Measurements from ENCODE around the gene DDHD1.
"Not testable (repeated sequence)": the region's sequence is repeated elsewhere in the genome, so short reads cannot be mapped to it uniquely, and the experiment has no call there.

DDHD1 gene

DNA sequence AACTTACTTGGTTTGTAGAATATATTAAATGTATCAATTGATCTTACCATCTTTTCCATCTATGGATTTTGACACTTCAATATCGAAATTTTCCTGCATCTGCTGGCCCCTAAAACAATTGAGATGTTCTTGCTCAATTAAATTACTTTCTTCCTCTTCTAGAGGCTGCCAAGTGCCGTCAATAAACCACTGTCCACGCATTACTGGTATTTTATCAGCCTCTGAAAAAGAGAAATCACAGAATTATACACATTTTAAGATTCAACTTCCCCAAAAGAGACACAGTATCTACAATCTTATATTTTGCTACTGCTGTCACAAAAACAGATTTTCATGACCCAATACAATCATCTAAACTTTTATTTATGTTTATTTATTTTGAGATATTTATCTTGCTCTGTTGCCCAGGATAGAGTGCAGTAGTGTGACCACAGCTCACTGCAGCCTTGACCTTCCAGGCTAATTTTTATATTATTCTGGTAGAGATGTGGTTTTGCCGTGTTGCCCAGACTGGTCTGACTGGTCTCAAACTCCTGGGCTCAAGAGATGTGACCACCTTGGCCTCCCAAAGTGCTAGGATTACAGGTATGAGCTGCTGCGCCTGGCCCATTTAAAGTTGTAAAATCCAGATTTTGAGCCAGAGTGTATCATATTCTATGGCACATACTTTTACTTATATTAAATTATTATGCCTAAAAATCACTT lies 49.3 kb downstream of the DDHD1 start:
- Histone ChIP-seq H3K27me3 (ENCODE audit: insufficient read depth, low read length, poor library complexity, severe bottlenecking) (no peaks in the 10 kb centered on the region), H2AFZ (ENCODE audit: low read length) (no peak overlapping the region), H3K36me3 (ENCODE audit: insufficient read depth, low read length) (peaks cover 18% of the 10 kb centered on the region; the same call in 1 of the 2 replicates), H3K4me3 (ENCODE audit: low read length, poor library complexity, severe bottlenecking) (no peak overlapping the region), H4K20me1 (ENCODE audit: insufficient read depth, low read length, poor library complexity, severe bottlenecking) (no peaks in the 10 kb centered on the region), H3K9ac (ENCODE audit: low read depth, low read length, poor library complexity, severe bottlenecking) (no peak overlapping the region), H3K4me2 (ENCODE audit: low read depth, low read length, poor library complexity, severe bottlenecking) (no peak overlapping the region), H3K9me2 (replicated peaks; ENCODE audit: low read depth, low read length) (no peaks in the 10 kb centered on the region), H3K9me3 (ENCODE audit: insufficient read depth, low read depth, low read length) (peaks cover 4% of the 10 kb centered on the region; the same call in 1 of the 2 replicates), H3K79me2 (ENCODE audit: insufficient read depth, low read length) (peaks cover 25% of the 10 kb centered on the region), H3K4me1 (ENCODE audit: insufficient read depth, low read length, poor library complexity, severe bottlenecking) (peaks cover 10% of the 10 kb centered on the region), H3F3A (ENCODE audit: low read depth) (peaks cover 3% of the 10 kb centered on the region; the same call in 1 of the 2 replicates)
- TF ChIP-seq EZH2phosphoT487 (IDR thresholded peaks at IDR 0.05; ENCODE audit: borderline replicate concordance): no peak
- TF ChIP-seq, protein P1, sequence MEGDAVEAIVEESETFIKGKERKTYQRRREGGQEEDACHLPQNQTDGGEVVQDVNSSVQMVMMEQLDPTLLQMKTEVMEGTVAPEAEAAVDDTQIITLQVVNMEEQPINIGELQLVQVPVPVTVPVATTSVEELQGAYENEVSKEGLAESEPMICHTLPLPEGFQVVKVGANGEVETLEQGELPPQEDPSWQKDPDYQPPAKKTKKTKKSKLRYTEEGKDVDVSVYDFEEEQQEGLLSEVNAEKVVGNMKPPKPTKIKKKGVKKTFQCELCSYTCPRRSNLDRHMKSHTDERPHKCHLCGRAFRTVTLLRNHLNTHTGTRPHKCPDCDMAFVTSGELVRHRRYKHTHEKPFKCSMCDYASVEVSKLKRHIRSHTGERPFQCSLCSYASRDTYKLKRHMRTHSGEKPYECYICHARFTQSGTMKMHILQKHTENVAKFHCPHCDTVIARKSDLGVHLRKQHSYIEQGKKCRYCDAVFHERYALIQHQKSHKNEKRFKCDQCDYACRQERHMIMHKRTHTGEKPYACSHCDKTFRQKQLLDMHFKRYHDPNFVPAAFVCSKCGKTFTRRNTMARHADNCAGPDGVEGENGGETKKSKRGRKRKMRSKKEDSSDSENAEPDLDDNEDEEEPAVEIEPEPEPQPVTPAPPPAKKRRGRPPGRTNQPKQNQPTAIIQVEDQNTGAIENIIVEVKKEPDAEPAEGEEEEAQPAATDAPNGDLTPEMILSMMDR (conservative IDR thresholded peaks at IDR 0.05; ENCODE audit: low read length): no peak

DNA sequence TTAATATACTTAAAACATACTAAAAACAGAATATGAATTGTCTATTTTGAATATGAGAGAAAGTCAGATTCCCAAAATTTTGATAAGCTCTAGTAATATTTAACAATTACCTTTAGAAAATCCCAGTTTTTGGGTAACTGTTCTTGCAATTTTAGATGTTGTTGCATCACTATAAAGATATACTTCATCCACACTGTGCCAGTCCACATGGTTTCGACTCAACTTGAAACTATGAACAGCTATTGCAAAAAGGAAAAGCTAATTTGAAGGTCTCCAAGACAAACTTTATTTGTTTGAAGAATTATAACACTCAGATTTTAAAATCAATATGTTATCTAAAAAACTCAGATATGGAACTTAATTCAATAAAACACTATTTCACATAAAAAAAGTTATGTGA lies 59.9 kb downstream of the DDHD1 start:
- H3K4me3 ChIP-seq (ENCODE audit: low read length, poor library complexity, severe bottlenecking): no peak overlapping the region
- no peak overlapping the region for H3K9ac ChIP-seq (ENCODE audit: low read depth, low read length, poor library complexity, severe bottlenecking)
- H3K79me2 ChIP-seq (ENCODE audit: insufficient read depth, low read length): no peaks in the 10 kb centered on the region
- no peaks in the 10 kb centered on the region for H3K9me3 ChIP-seq (ENCODE audit: insufficient read depth, low read depth, low read length)
- no peaks in the 10 kb centered on the region for H3F3A ChIP-seq (ENCODE audit: low read depth)
- H4K20me1 ChIP-seq (ENCODE audit: insufficient read depth, low read length, poor library complexity, severe bottlenecking): no peaks in the 10 kb centered on the region
- H3K9me2 ChIP-seq (replicated peaks; ENCODE audit: low read depth, low read length): no peaks in the 10 kb centered on the region
- H3K4me2 ChIP-seq (ENCODE audit: low read depth, low read length, poor library complexity, severe bottlenecking): no peak overlapping the region
- no peak overlapping the region for H2AFZ ChIP-seq (ENCODE audit: low read length)
- no peaks in the 10 kb centered on the region for H3K4me1 ChIP-seq (ENCODE audit: insufficient read depth, low read length, poor library complexity, severe bottlenecking)
- TF ChIP-seq EZH2phosphoT487 (IDR thresholded peaks at IDR 0.05; ENCODE audit: borderline replicate concordance): no peak
- TF ChIP-seq, protein P1 (conservative IDR thresholded peaks at IDR 0.05; ENCODE audit: low read length): no peak
- H3K27me3 ChIP-seq (ENCODE audit: insufficient read depth, low read length, poor library complexity, severe bottlenecking): no peaks in the 10 kb centered on the region
- peaks cover 19% of the 10 kb centered on the region; the same call in 1 of the 2 replicates for H3K36me3 ChIP-seq (ENCODE audit: insufficient read depth, low read length)

DNA sequence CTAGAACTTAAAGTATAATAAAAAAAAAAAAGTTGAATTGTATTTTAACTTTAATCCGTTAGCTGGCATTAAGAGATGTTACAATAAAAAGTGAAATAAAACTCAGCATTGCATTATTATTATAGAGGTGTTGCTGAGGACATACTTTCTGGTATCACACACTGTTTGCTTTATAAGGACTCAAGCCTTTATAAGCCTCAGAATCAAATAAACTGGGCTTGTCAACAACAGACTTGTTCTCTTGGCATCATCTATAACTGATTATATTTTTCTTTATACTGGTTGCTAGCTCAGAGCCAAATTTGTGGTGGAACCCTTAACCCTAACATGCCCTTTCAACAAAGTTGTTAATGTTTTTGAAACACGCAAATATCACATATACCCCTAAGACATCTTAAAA lies 62.3 kb downstream of the DDHD1 start:
- Histone ChIP-seq H3K9ac (ENCODE audit: low read depth, low read length, poor library complexity, severe bottlenecking) (no peak overlapping the region), H3K79me2 (ENCODE audit: insufficient read depth, low read length) (no peaks in the 10 kb centered on the region), H3K27me3 (ENCODE audit: insufficient read depth, low read length, poor library complexity, severe bottlenecking) (no peaks in the 10 kb centered on the region), H2AFZ (ENCODE audit: low read length) (no peak overlapping the region), H3K9me2 (replicated peaks; ENCODE audit: low read depth, low read length) (no peaks in the 10 kb centered on the region), H3F3A (ENCODE audit: low read depth) (no peaks in the 10 kb centered on the region), H4K20me1 (ENCODE audit: insufficient read depth, low read length, poor library complexity, severe bottlenecking) (no peaks in the 10 kb centered on the region), H3K36me3 (ENCODE audit: insufficient read depth, low read length) (peaks cover 19% of the 10 kb centered on the region; the same call in 1 of the 2 replicates), H3K4me3 (ENCODE audit: low read length, poor library complexity, severe bottlenecking) (no peak overlapping the region), H3K4me2 (ENCODE audit: low read depth, low read length, poor library complexity, severe bottlenecking) (no peak overlapping the region), H3K9me3 (ENCODE audit: insufficient read depth, low read depth, low read length) (no peaks in the 10 kb centered on the region), H3K4me1 (ENCODE audit: insufficient read depth, low read length, poor library complexity, severe bottlenecking) (no peaks in the 10 kb centered on the region)
- TF ChIP-seq, protein P1 (conservative IDR thresholded peaks at IDR 0.05; ENCODE audit: low read length): no peak
- TF ChIP-seq EZH2phosphoT487 (IDR thresholded peaks at IDR 0.05; ENCODE audit: borderline replicate concordance): no peak

DNA sequence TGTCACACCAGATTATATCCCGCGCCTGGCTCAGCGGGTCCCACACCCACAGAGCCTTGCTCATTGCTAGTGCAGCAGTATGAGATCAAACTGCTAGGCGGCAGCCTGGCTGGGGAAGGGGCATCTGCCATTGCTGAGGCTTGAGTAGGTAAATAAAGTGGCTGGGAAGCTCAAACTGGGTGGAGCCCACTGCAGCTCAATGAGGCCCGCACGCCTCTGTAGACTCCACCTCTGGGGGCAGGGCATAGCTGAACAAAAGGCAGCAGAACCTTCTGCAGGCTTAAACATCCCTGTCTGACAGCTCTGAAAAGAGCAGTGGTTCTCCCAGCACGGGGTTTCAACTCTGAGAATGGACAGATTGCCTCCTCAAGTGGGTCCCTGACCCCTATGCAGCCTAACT lies 68.2 kb downstream of the DDHD1 start:
- not testable (repeated sequence) for H2AFZ ChIP-seq (ENCODE audit: low read length); H3K9ac ChIP-seq (ENCODE audit: low read depth, low read length, poor library complexity, severe bottlenecking); H3K4me2 ChIP-seq (ENCODE audit: low read depth, low read length, poor library complexity, severe bottlenecking); H3K9me3 ChIP-seq (ENCODE audit: insufficient read depth, low read depth, low read length); H3K4me1 ChIP-seq (ENCODE audit: insufficient read depth, low read length, poor library complexity, severe bottlenecking); H3F3A ChIP-seq (ENCODE audit: low read depth); H4K20me1 ChIP-seq (ENCODE audit: insufficient read depth, low read length, poor library complexity, severe bottlenecking); H3K27me3 ChIP-seq (ENCODE audit: insufficient read depth, low read length, poor library complexity, severe bottlenecking); H3K4me3 ChIP-seq (ENCODE audit: low read length, poor library complexity, severe bottlenecking); H3K79me2 ChIP-seq (ENCODE audit: insufficient read depth, low read length); H3K9me2 ChIP-seq (replicated peaks; ENCODE audit: low read depth, low read length)
- H3K36me3 ChIP-seq (ENCODE audit: insufficient read depth, low read length): peaks cover 25% of the 10 kb centered on the region; the same call in 1 of the 2 replicates
